WERI-Rb-1 (cell line): ENCODE results near the gene LSAMP.

ENCODE experiments used
- DNase-seq: peaks from one replicate; pipeline ENCODE4 v3.0.0-alpha.2; 2020
- H3K27ac ChIP-seq: fragments of 250-450 bp; sonication (Bioruptor Pico); 2 replicates; pipeline ENCODE4 v1.5.1; 2020; ENCODE audit warnings: mild to moderate bottlenecking, moderate library complexity
- H3K27me3 ChIP-seq: fragments of 250-450 bp; sonication (Bioruptor Pico); 2 replicates; pipeline ENCODE4 v1.5.1; 2021; ENCODE audit warnings: mild to moderate bottlenecking, low read depth, moderate library complexity; ENCODE audit not compliant: insufficient read depth, severe bottlenecking
- H3K36me3 ChIP-seq: fragments of 250-450 bp; sonication (Bioruptor Pico); 2 replicates; pipeline ENCODE4 v1.5.1; 2020; ENCODE audit warnings: mild to moderate bottlenecking, moderate library complexity
- H3K4me3 ChIP-seq: 2 replicates; pipeline ENCODE4 v1.5.1; 2011; ENCODE audit warnings: low read depth, mild to moderate bottlenecking, control low read depth, low read length
- H3K9me3 ChIP-seq: fragments of 250-450 bp; sonication (Bioruptor Pico); 2 replicates; pipeline ENCODE4 v1.5.1; 2021; ENCODE audit warnings: mild to moderate bottlenecking, moderate library complexity; ENCODE audit not compliant: severe bottlenecking
- CTCF ChIP-seq: IDR thresholded peaks from 2 replicates; pipeline ENCODE4 v1.5.1; 2011; ENCODE audit warnings: low read depth, mild to moderate bottlenecking, control low read depth, inconsistent platforms, low read length

LSAMP gene

GRCh38 chr3:116285781-116286421 is 159.4 kb downstream of the LSAMP start:
- Histone ChIP-seq H3K27ac (no peak overlapping the region), H3K4me3 (no peak overlapping the region), H3K36me3 (no peaks in the 10 kb centered on the region), H3K27me3 (no peaks in the 10 kb centered on the region), H3K9me3 (no peaks in the 10 kb centered on the region)
- DNase-seq: no peak
- TF ChIP-seq CTCF: no peak

GRCh38 chr3:116281313-116282143 is 163.8 kb downstream of the LSAMP start:
- H3K9me3 ChIP-seq: no peaks in the 10 kb centered on the region
- no peaks in the 10 kb centered on the region for H3K36me3 ChIP-seq
- no peak overlapping the region for H3K27ac ChIP-seq
- no peak overlapping the region for H3K4me3 ChIP-seq
- TF ChIP-seq CTCF: no peak
- no peaks in the 10 kb centered on the region for H3K27me3 ChIP-seq
- no peak for DNase-seq

GRCh38 chr3:116280130-116280740 is 165.1 kb downstream of the LSAMP start:
- H3K9me3 ChIP-seq: no peaks in the 10 kb centered on the region
- no peaks in the 10 kb centered on the region for H3K36me3 ChIP-seq
- H3K27me3 ChIP-seq: no peaks in the 10 kb centered on the region
- TF ChIP-seq CTCF: no peak
- no peak for DNase-seq
- H3K4me3 ChIP-seq: no peak overlapping the region
- no peak overlapping the region for H3K27ac ChIP-seq

- Histone ChIP-seq H3K4me3 (no peak overlapping the region), H3K27me3 (no peaks in the 10 kb centered on the region), H3K36me3 (no peaks in the 10 kb centered on the region), H3K9me3 (no peaks in the 10 kb centered on the region), H3K27ac (no peak overlapping the region)
- no peak for TF ChIP-seq CTCF
- DNase-seq: no peak
Measured at GRCh38 chr3:116276675-116277074, 168.6 kb downstream of the LSAMP start.

GRCh38 chr3:116270056-116270455 is 175.2 kb downstream of the LSAMP start:
- Histone ChIP-seq H3K27ac (no peak overlapping the region), H3K4me3 (no peak overlapping the region), H3K36me3 (no peaks in the 10 kb centered on the region), H3K9me3 (no peaks in the 10 kb centered on the region), H3K27me3 (no peaks in the 10 kb centered on the region)
- no peak for TF ChIP-seq CTCF
- DNase-seq: no peak
